Measurements from ENCODE around the gene MPP3.

Gene MPP3

DNA sequence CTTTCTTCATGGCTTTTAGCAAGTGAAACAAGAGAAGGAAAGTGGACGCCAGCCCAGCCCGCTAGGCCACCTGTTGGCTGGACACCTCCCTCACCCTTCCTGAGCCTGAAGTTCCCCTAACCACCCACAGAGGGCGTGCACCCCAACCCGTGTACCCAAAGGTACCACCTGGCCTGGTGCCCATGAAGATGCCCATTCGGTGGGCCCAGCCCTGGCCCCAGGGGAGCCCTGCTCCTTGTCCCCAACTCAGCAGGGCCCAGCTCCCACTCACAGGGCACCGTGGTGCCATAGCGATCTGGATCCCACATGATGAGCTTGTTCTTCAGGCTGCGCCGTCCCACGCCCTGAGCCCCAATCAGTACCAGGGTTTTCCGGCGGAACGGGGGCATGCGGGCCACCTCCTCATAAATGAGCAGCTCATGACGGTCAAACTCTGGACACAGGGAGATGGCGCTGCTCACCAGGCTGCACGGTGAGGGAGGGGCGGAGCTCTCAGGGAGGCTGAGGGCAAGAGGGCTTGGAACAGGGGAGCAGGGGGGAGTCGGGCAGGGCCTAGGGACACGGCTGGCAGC lies 47.6 kb upstream of the MPP3 start:
- no peak overlapping the region for H3K4me3 ChIP-seq (ENCODE audit: low read length)
- no peaks in the 10 kb centered on the region for H3K36me3 ChIP-seq (ENCODE audit: control insufficient read depth, low read length)
- TF ChIP-seq, protein P1, sequence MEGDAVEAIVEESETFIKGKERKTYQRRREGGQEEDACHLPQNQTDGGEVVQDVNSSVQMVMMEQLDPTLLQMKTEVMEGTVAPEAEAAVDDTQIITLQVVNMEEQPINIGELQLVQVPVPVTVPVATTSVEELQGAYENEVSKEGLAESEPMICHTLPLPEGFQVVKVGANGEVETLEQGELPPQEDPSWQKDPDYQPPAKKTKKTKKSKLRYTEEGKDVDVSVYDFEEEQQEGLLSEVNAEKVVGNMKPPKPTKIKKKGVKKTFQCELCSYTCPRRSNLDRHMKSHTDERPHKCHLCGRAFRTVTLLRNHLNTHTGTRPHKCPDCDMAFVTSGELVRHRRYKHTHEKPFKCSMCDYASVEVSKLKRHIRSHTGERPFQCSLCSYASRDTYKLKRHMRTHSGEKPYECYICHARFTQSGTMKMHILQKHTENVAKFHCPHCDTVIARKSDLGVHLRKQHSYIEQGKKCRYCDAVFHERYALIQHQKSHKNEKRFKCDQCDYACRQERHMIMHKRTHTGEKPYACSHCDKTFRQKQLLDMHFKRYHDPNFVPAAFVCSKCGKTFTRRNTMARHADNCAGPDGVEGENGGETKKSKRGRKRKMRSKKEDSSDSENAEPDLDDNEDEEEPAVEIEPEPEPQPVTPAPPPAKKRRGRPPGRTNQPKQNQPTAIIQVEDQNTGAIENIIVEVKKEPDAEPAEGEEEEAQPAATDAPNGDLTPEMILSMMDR (IDR thresholded peaks at IDR 0.05; ENCODE audit: low read depth, low read length, poor library complexity, severe bottlenecking): peak; percentile 94
- TF ChIP-seq EZH2phosphoT487 (IDR thresholded peaks at IDR 0.05; ENCODE audit: borderline replicate concordance, low read length): no peak
- no peaks in the 10 kb centered on the region for H3K79me2 ChIP-seq (ENCODE audit: control insufficient read depth, low read length)
- H3K9me3 ChIP-seq (ENCODE audit: control insufficient read depth, insufficient read depth, low read length): no peaks in the 10 kb centered on the region
- H3K27me3 ChIP-seq (ENCODE audit: control insufficient read depth, low read length): no peaks in the 10 kb centered on the region
- H3K27ac ChIP-seq (ENCODE audit: low read depth, low read length): no peak overlapping the region
- H3K4me1 ChIP-seq (ENCODE audit: control insufficient read depth, low read length): no peaks in the 10 kb centered on the region
- no peaks in the 10 kb centered on the region for H3K9me2 ChIP-seq (replicated peaks; ENCODE audit: control insufficient read depth, low read length)
- H4K20me1 ChIP-seq (ENCODE audit: control insufficient read depth, insufficient read depth, low read depth, low read length): no peaks in the 10 kb centered on the region
- H3K4me2 ChIP-seq (ENCODE audit: low read length): no peak overlapping the region
- H3F3A ChIP-seq (ENCODE audit: control insufficient read depth, insufficient read depth): no peaks in the 10 kb centered on the region

DNA sequence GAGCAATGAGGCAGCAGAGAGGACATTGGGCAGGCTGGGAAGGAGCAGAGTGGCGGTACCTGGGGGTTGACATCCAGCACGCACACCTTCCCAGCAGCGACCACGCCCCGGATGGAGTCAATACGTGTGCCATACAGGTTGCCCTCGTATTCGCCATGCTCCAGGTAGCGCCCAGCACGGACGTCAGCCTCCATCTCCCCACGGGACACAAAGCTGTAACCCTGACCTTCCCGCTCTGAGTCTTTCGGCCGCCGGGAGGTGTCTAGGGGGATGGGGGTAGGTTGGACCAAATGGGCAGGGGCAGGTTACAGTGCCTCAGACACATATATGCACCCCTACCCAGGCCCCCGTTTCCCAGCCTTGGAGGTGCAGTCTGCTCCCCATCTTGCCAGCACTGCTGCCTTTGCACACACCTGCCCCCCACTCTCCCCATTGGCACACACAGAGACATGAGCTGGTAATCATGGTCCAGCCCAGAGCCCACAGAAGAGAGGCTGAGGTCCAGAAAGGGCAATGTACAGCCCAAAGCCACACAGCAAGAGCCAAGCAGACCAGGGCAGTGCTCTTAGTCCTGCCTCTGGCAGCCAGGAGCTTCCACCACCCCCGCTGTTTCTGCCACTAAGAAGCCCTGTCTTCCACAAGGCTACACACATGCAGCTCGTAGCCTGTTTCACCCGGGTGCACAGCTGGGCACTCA lies 46.9 kb upstream of the MPP3 start:
- Histone ChIP-seq H3K4me3 (ENCODE audit: low read length) (no peak overlapping the region), H3K27ac (ENCODE audit: low read depth, low read length) (no peak overlapping the region), H4K20me1 (ENCODE audit: control insufficient read depth, insufficient read depth, low read depth, low read length) (no peaks in the 10 kb centered on the region), H3F3A (ENCODE audit: control insufficient read depth, insufficient read depth) (no peaks in the 10 kb centered on the region), H3K4me2 (ENCODE audit: low read length) (no peak overlapping the region), H3K27me3 (ENCODE audit: control insufficient read depth, low read length) (no peaks in the 10 kb centered on the region), H3K9me3 (ENCODE audit: control insufficient read depth, insufficient read depth, low read length) (no peaks in the 10 kb centered on the region), H3K4me1 (ENCODE audit: control insufficient read depth, low read length) (no peaks in the 10 kb centered on the region), H3K79me2 (ENCODE audit: control insufficient read depth, low read length) (no peaks in the 10 kb centered on the region), H3K36me3 (ENCODE audit: control insufficient read depth, low read length) (no peaks in the 10 kb centered on the region), H3K9me2 (replicated peaks; ENCODE audit: control insufficient read depth, low read length) (no peaks in the 10 kb centered on the region)
- no peak for TF ChIP-seq EZH2phosphoT487 (IDR thresholded peaks at IDR 0.05; ENCODE audit: borderline replicate concordance, low read length)
- TF ChIP-seq, protein P1 (IDR thresholded peaks at IDR 0.05; ENCODE audit: low read depth, low read length, poor library complexity, severe bottlenecking): no peak

DNA sequence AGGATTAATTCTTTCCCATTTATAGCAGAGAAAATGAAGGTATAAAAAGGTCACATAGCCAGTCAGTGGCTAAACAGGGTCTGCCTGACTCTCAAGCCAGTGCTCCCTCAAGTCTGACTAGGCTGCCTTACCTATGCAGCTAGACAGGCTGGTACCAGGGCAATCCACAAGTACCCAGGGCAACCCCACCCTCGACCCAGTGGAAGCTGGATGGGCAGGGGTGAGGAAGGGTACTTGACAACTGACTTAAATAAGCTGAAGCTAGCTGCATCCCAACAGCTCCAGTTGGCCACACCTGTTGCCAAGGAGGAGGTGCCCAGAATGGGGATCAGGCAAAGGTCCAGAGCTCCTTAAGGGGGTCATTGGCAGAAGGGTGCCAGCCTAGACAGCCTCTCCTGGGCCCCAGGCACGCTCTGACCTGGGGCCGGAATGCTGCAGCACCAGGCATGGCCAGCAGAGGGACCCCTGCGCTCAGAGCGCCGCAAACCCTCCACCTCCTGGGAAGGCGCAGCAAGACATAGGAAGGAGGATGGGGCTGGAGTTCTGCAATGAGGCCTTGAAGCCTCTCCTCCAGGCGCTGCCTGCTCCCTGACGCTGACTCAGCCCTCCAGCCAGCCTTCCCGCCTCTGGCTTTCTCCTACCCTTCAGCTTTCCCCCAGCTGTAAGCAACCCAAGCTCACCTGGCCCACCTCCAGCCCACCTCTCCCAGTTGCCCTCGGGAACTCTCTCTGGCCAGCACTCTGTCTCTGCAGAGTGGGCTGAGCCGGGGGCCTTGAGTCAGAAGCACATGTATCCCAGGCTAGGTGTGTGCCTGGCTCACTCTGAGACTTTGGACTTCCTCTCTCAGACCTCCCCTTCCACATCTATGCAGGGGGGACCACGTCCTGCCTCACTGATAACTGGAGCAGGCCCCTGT lies 45.6 kb upstream of the MPP3 start:
- TF ChIP-seq, protein P1 (IDR thresholded peaks at IDR 0.05; ENCODE audit: low read depth, low read length, poor library complexity, severe bottlenecking): peak; percentile 95
- TF ChIP-seq EZH2phosphoT487 (IDR thresholded peaks at IDR 0.05; ENCODE audit: borderline replicate concordance, low read length): no peak
- H3F3A ChIP-seq (ENCODE audit: control insufficient read depth, insufficient read depth): no peaks in the 10 kb centered on the region
- no peaks in the 10 kb centered on the region for H3K36me3 ChIP-seq (ENCODE audit: control insufficient read depth, low read length)
- H3K4me1 ChIP-seq (ENCODE audit: control insufficient read depth, low read length): no peaks in the 10 kb centered on the region
- H3K4me3 ChIP-seq (ENCODE audit: low read length): no peak overlapping the region
- H3K9me3 ChIP-seq (ENCODE audit: control insufficient read depth, insufficient read depth, low read length): no peaks in the 10 kb centered on the region
- H3K27ac ChIP-seq (ENCODE audit: low read depth, low read length): no peak overlapping the region
- no peaks in the 10 kb centered on the region for H3K79me2 ChIP-seq (ENCODE audit: control insufficient read depth, low read length)
- no peaks in the 10 kb centered on the region for H3K9me2 ChIP-seq (replicated peaks; ENCODE audit: control insufficient read depth, low read length)
- no peaks in the 10 kb centered on the region for H4K20me1 ChIP-seq (ENCODE audit: control insufficient read depth, insufficient read depth, low read depth, low read length)
- H3K4me2 ChIP-seq (ENCODE audit: low read length): no peak overlapping the region
- no peaks in the 10 kb centered on the region for H3K27me3 ChIP-seq (ENCODE audit: control insufficient read depth, low read length)

Data from DOHH2 (cell line).